ENCODE measurements around the gene VKORC1. TPM values are rescaled to one million over a fixed set of nuclear protein-coding genes. Genes with fewer than 3 reads are reported as not detected.

Gene VKORC1
- total and polyA plus RNA-seq, 2 of the 4 experiments (the other 2 are of a cell fraction): 65.2 to 317 TPM

GRCh38 chr16:31107465-31107867 is 12.9 kb upstream of the VKORC1 start:
- BruUV-seq (replicated peaks): no TSS peak
- intact Hi-C loops (cut with micrococcal nuclease): no loop called here
- H2BK20ac ChIP-seq (ENCODE audit: low read depth, low read length): no peak overlapping the region

More at GRCh38 chr16:31107465-31107867, 12.9 kb upstream of the VKORC1 start:
- Histone ChIP-seq H2AFZ (replicated peaks; ENCODE audit: low read length, poor library complexity) (no peak overlapping the region), H3K9ac (ENCODE audit: low read depth, low read length) (no peak overlapping the region; the same call in 1 of the 2 replicates), H3K4me2 (ENCODE audit: low read depth, low read length) (peak overlapping the region; percentile 86; the same call in 1 of the 2 replicates), H3K4ac (ENCODE audit: low read depth, low read length) (peak overlapping the region; percentile 65), H3K4me3 (ENCODE audit: insufficient read depth, low read depth, low read length) (no peak overlapping the region), H3K4me1 (ENCODE audit: control insufficient read depth, insufficient read depth, low read length) (peaks cover 5% of the 10 kb centered on the region), H2BK5ac (ENCODE audit: low read depth, low read length, poor library complexity, severe bottlenecking) (peak overlapping the region; percentile 63), H4K20me1 (ENCODE audit: insufficient read depth, low read length) (no peaks in the 10 kb centered on the region; the same call in 1 of the 2 replicates), H3K23ac (ENCODE audit: low read depth, low read length) (0 out of 2 replicates have a peak overlapping the region, but pooled peaks have one; percentile 15), H2BK120ac (ENCODE audit: low read depth, low read length) (no peak overlapping the region), H3K9me1 (ENCODE audit: insufficient read depth, low read length) (peaks cover 11% of the 10 kb centered on the region; the same call in 1 of the 2 replicates), H4K8ac (ENCODE audit: low read depth in 2 of 2, low read length in 2 of 2) (peak overlapping the region; percentile 98 to 100), H3K27ac (ENCODE audit: insufficient read depth, low read length) (no peak overlapping the region), H3K79me1 (ENCODE audit: low read depth in 1 of 2, low read length in 2 of 2) (peaks cover 18 to 37% of the 10 kb centered on the region in 2 experiments), H3K36me3 (ENCODE audit: control insufficient read depth, insufficient read depth, low read length) (peaks cover 32% of the 10 kb centered on the region), H2AK9ac (replicated peaks; ENCODE audit: low read depth, low read length, poor library complexity) (peak overlapping the region; percentile 95), H3K14ac (replicated peaks; ENCODE audit: low read depth, low read length) (no peak overlapping the region), H3K18ac (ENCODE audit: low read depth, low read length) (no peak overlapping the region), H4K91ac (ENCODE audit: insufficient read depth, low read depth, low read length) (no peak overlapping the region; the same call in 1 of the 2 replicates), H3K56ac (ENCODE audit: extremely low read depth, insufficient read depth, low read length) (no peak overlapping the region), H2BK15ac (ENCODE audit: low read depth, low read length) (no peak overlapping the region), H3K9me3 (ENCODE audit: control insufficient read depth, insufficient read depth, low read length) (no peaks in the 10 kb centered on the region), H2AK5ac (ENCODE audit: low read depth, low read length) (0 out of 2 replicates have a peak overlapping the region, but pooled peaks have one; percentile 35), H4K5ac (ENCODE audit: low read depth, low read length) (peak overlapping the region; percentile 91), H3K27me3 (ENCODE audit: control insufficient read depth, insufficient read depth, low read length) (no peaks in the 10 kb centered on the region)
- in situ Hi-C loops (cut with MboI; ENCODE audit: low sequenced_read_pairs) (no loop called here), dilution Hi-C loops (cut with HindIII; ENCODE audit: low sequenced_read_pairs, unreplicated experiment) (no loop called here)
- 79% methylated on average over 2 of the region's 6 CpGs; no CpG with 5 or more reads in 1 of the 2 experiments for WGBS, 2 experiments (ENCODE audit: extremely low coverage in 2 of 2, insufficient read length in 1 of 2)
- TF ChIP-seq RCOR1 (IDR thresholded peaks at IDR 0.05; ENCODE audit: insufficient replicate concordance, low read length) (no peak), FOS (IDR thresholded peaks at IDR 0.05; ENCODE audit: low read depth, low read length) (no peak), MAFK (IDR thresholded peaks at IDR 0.05; ENCODE audit: low read depth, low read length) (no peak), MXI1 (IDR thresholded peaks at IDR 0.05; ENCODE audit: borderline replicate concordance, low read depth, low read length) (no peak), RFX5 (IDR thresholded peaks at IDR 0.05; ENCODE audit: low read depth, low read length) (no peak), RAD21 (IDR thresholded peaks at IDR 0.05; ENCODE audit: low read length) (no peak)
- DNase-seq: no peak
- CTCF ChIA-PET: no interaction called here
- ATAC-seq (ENCODE audit: low read depth): no peak
- POLR2A ChIA-PET (ENCODE audit: unreplicated experiment): no interaction called here
